Stimulated activated CD4-positive, alpha-beta T cell treated with anti-CD3 and anti-CD28 coated beads, Interleukin-1b, Interleukin-23, amount 100 ng/mL, for 1 hour (primary cell): ENCODE results near the gene ZNF292.
"Not testable (repeated sequence)": the region's sequence is repeated elsewhere in the genome, so short reads cannot be mapped to it uniquely, and the experiment has no call there.

Experiments
- DNase-seq, 2 donors: peaks; one replicate each; pipeline ENCODE4 v3.0.0-alpha.2; 2020; ENCODE audit warnings: low read depth in 2 of 2

Gene ZNF292

DNA sequence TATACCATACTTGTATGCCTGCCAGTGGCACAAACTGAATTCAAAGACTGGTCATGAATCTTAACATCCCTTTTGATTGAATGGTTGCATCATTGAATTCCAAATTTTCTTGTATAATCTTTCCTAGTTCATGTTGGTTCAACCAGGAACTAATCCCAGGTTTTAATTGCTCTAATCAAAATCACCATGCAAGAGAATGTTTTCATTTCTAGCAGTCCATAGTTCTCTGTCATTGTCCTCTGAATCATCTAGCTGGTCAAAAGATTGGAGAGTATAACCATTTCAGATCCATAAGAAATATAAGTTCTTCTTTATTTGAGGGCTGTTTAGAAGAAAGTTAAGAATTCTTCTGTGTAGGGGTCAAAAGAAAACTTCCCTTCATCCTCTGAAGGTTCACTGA lies 57.2 kb downstream of the ZNF292 start:
- DNase-seq: no peak

DNA sequence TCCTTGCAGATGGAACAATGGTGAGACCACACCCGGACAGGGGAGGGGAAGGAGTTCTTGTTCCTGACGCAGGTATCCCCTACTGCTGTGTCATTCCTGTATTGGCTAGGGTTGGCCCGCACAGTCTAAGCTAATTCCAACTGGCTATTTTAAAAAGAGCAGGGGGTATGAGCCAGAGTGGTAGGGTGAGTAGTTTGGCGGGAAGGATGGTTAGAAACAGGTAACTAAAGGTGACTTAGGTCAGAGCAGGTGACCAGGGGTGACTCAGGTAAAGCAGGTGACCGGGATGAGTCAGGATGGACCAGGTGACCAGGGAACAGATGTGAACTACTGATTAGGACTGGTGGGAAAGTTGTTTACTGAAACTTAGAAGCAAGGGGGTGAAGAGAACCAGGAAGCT lies 58.0 kb downstream of the ZNF292 start:
- no peak for DNase-seq

DNA sequence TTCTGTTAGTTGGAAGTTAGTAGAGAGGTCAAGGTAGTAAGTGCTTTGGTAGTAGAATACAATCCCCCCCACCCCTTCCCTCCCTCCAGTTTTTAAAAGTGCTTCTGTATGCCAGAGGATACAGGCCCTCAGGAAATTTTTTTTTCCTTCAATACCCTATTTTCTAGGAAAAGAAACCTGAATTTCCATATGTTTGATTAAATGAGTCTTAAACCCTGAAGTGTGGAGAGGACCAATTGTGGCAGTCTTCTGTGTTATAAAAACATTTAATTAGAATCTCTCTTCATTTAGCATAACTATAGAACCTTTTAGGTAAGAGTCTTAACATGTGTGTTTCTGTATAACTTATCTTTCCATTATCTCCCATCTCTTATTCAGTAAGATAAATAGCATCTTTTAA lies 59.5 kb downstream of the ZNF292 start:
- DNase-seq: no peak

DNA sequence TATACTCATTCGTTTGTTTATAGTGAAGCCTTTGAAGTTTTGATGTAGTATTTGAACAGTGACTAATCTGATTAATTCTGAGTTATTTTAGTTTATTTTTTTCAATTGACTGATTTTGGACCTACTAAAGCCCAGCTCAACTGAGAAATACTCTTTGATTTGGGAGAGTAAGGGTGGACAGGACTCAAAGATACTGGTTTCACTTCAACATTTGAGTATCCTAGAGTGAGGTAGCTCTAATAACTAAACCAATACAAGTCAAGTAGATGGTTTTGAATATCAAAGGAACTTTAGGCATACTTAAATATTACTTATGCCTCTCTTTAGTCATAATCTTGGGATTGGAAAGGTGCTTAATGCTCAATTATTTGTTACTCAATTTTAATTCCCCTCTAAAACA lies 65.6 kb downstream of the ZNF292 start:
- no peak for DNase-seq

DNA sequence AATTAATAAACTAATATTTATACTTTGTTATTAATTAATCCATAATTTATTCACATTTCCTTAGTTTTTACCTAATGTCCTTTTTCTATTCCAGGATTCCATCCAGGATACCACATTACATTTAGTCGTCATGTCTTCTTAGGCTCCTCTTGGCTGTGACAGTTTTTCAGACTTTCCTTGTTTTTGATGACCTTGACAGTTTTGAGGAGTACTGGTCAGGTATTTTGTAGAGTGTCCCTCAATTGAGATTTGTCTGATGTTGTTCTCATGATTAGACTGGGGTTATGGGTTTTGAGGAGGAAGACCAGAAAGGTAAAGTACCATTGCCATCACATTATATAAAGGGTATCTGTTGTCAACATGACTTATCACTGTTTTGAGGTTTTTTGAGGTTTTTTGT lies 67.3 kb downstream of the ZNF292 start:
- no peak for DNase-seq

DNA sequence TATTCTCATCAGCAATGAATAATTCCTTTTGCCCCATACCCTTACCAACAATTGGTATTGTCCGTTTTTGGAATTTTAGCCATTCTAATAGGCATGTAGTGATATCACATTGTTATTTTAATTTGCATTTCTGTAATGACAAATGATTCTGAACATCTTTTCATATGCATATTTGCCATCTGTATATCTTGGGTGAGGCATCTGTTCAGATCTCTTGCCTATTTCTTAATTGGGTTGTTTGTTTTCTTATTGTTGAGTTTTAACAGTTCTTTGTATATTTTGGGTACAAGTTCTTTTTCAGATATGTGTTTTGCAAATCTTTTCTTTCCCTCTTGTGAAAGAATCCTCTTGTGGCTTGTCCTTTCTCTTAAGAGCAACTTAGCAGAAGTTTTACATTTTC lies 69.6 kb downstream of the ZNF292 start:
- no peak for DNase-seq

DNA sequence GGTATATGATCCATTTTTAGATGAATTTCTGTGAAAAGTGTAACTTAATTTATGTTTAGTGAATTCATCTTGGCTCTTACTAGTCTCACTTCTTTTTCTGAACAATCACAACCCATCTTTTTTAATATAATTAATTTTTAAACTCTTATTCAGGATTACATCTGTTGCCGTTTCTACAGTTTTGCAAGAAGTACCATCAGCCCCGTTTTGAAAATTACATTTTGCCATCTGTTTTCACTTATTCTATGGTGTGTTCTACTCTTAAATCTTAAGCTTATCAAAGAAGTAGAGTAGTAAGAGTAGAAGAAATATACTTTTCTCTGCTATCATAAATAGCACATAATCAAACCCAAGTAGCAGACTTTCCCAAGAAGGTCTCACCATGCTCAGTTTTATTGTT lies 70.1 kb downstream of the ZNF292 start:
- no peak for DNase-seq

DNA sequence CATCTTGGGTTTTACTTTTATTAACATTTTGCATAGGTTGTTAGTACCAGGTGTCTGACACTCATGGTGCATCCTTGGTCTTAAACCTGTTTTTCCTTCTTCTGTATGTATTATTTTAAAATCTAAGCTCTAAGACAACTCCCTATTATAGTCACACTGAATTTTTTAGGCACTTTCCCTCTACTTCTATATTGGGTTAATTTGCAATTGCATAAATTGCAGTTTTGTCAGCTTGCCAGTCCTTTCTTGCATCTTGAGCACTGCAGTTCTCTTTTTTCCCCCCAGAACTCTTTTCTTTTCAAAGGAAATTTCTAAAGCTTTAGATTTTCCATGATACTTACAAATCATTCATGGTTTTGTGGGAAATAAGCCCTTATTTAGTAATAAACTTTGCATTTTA lies 70.6 kb downstream of the ZNF292 start:
- DNase-seq: no peak

DNA sequence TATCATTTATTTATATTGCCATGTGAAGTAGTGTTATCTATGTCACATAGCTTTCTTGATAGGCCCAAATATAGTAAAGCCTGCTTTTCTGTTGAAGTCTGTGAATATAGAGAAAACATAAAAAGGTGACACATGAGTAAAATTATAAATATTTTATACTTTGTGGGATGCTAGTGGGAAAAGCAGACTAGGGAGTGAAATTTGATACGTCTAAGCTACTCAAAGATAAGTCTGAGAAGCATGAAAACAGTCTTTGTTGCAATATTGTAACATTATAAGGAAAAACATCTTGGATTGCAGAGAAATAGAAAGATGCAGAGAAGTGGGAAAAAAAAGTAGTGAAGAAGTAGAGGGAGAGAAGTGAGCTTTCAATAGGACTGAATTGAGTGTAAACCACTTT lies 75.4 kb downstream of the ZNF292 start:
- no peak for DNase-seq

DNA sequence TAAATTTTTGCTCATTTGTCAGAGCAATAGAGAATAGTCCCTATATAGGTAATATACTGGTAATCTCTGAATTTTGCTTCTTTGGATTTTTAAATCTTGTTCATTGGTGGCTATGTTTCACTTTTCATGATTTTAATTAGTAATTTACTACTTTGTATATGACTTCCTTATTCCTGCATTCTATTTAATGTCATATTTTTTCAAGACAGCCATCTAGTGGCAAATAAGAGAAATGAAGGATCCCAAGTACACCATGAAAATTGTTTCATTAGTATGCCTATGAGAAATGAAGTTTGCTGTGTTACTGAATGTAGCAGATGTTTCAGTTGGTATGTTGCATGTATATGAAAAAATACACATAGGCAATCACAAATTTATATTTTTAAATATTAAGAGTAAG lies 82.4 kb downstream of the ZNF292 start:
- no peak for DNase-seq

DNA sequence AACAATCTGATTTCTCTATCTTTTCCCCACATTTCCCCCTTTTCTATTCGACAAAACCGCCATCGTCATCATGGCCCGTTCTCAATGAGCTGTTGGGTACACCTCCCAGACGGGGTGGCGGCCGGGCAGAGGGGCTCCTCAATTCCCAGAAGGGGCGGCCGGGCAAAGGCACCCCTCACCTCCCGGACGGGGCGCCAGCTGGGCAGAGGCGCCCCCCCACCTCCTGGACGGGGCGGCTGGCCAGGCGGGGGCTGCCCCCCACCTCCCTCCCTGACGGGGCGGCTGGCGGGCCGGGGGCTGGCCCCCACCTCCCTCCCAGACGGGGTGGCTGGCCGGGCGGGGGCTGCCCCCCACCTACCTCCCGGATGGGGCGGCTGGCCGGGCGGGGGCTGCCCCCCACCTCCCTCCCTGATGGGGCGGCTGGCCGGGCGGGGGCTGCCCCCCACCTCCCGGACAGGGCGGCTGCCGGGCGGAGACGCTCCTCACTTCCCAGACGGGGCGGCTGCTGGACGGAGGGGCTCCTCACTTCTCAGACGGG lies 83.8 kb downstream of the ZNF292 start:
- DNase-seq: not testable (repeated sequence)

DNA sequence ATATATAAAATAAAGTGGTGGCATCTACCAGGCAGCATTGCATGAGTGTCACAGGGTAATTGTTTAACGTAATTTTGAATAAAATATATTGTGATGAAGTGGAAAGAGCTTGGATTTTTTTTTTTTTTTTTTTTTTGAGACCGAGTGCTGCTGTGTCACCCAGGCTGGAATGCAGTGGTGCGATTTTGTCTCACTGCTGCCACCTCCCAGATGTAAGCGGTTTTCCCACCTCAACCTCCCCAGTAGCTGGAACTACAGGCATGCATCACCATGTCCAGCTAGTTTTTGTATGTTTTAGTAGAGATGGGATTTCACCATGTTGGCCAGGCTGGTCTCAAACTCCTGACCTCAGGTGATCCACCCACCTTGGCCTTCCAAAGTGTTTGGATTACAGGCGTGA lies 85.9 kb downstream of the ZNF292 start:
- no peak for DNase-seq

DNA sequence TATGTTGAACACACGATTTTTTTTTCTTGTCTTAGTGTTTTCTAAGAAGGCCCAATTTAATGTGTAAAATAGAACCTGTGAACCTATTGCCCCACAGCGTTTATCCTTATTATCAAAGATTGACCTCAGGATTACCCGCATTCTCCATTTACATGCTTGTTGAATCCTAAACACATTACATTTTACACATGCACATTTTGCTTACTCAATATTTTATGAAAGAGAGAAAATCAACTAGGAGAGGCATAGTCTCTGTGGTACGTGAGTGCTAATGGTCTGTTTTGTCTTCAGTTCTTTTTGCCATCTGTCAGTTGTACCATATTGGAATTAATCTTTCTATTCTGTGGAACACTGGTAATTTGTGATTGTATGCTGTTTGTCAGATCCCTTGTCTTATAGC lies 86.9 kb downstream of the ZNF292 start:
- DNase-seq: no peak

DNA sequence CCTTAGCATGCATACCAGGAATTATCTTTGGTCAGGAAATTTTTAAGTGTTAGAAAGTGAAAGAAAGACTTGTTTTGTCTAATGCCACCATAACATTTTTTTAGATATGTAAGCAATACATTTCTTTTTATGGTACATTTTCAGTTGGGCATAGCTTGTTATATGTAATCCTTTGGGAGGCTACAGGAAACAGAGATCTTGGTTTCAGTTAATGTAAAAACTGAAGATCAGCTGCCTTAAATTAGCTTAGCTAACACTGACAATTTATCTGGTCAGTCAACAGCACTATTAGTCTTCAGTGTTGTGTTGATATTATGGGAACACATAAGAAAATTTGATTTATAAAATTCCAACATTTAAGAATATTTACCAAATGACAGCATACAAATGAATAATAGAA lies 88.4 kb downstream of the ZNF292 start:
- no peak for DNase-seq

DNA sequence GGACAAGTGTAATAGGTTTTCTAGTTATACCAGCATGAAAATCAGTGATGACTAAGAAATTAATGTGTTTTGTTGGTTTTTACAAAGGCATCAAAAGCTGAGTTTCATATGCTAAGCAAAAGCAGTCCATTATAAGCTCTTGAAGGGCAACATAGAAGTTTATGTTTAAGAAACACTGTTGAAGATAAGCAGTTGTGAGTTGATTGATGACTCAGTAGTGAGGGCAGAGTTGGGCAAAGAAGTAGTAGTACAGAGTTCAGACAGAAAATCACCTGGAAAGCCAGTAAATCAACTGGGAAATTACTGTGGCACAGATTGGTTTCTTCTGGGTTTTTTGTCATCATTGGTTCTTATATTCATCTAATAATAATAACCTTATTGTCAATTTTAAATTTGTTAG lies 89.0 kb downstream of the ZNF292 start:
- no peak for DNase-seq

DNA sequence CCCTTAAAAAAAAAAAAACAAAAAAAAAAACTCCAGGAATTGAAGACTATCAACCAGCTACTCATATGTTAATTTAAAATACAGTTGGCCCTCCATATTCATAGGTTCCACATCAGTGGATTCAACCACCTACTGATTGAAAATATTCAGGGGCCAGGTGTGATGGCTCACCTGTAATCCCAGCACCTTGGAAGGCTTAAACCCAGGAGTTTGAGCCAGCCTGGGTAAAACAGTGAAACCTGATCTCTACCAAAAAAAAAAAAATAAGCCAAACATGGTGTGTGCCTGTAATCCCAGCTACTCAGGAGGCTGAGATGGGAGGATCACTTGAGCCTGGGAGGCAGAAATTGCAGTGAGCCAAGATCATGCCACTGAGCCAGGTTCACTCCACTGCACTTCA lies 94.7 kb downstream of the ZNF292 start:
- no peak for DNase-seq

DNA sequence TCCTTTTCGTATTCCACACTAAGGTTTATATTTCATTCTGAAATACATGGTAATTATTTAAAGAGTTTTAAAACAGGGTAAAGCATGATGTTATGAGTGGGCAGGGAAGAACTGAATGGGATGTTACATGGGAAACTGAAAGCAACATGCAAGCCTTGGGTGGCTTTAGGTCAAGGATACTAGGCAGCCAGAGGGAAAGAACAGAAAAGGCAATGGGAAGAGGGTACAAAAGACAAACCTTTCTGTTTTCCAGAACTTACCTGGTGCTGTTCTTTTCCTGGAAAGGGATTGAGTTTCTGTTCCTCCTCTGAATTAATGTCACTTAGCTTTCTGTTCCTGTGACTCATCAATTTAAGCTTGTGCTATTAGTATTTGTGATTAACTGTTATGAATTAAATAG lies 95.9 kb downstream of the ZNF292 start:
- no peak for DNase-seq

DNA sequence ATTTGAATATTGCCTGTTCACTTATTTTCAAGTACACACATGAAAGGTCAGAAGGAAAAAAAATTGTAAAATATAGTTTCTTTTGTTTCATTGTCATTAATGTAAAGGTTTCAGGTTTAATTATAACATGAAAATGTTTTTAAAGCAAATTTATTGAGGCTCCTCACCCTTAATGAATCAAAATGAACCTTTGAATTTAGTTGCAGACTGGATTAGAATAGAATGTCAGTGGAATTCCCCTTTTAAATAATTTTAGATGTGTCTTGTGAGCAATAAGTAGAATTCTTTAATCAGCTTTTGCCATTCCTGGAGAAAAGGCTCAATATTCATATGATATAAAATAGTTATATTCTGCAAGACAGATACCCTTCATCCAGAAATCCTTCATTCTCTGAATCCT lies 96.4 kb downstream of the ZNF292 start:
- no peak for DNase-seq

DNA sequence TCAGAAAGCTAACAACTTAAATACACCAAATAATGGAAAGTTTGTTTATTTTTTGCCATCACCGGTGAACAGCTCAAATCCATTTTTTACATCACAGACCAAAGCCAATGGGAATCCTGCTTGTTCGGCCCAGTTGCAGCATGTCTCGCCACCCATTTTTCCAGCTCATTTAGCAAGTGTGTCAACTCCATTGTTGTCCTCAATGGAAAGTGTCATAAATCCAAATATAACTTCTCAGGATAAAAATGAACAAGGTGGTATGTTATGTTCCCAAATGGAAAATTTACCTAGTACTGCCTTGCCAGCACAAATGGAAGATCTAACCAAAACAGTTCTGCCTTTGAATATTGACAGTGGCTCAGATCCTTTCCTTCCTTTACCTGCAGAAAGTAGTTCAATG lies 101.7 kb downstream of the ZNF292 start:
- no peak for DNase-seq

DNA sequence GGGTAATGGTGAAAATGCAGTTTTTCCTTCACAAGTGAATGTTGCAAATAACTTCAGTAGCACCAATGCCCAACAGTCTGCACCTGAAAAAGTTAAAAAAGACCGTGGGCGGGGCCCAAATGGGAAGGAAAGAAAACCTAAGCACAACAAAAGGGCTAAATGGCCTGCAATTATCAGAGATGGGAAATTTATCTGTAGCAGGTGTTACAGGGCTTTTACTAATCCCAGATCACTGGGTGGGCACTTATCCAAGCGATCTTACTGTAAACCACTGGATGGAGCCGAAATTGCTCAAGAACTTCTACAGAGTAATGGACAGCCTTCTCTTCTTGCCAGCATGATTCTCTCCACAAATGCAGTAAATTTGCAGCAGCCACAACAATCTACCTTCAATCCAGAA lies 102.2 kb downstream of the ZNF292 start:
- no peak for DNase-seq

DNA sequence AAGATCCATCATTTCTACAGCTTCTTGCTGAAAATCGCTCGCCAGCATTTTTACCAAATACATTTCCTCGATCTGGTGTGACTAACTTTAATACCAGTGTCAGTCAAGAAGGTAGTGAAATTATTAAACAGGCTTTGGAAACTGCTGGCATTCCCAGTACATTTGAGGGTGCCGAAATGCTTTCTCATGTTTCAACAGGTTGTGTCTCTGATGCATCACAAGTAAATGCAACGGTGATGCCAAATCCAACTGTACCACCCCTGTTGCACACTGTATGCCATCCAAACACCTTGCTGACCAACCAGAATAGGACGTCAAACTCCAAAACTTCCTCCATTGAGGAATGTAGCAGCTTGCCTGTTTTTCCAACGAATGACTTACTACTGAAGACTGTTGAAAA lies 102.6 kb downstream of the ZNF292 start:
- DNase-seq: no peak

DNA sequence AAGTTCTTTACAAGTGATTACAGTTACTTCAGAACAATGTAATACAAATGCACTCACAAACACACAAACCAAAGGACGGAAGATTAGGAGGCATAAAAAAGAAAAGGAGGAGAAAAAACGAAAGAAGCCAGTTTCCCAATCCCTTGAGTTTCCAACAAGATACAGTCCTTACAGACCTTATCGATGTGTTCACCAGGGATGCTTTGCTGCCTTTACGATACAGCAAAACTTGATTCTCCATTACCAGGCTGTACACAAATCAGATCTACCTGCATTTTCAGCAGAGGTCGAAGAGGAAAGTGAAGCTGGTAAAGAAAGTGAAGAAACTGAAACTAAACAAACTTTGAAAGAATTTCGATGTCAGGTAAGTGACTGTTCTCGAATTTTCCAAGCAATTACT lies 104.4 kb downstream of the ZNF292 start:
- DNase-seq: no peak

DNA sequence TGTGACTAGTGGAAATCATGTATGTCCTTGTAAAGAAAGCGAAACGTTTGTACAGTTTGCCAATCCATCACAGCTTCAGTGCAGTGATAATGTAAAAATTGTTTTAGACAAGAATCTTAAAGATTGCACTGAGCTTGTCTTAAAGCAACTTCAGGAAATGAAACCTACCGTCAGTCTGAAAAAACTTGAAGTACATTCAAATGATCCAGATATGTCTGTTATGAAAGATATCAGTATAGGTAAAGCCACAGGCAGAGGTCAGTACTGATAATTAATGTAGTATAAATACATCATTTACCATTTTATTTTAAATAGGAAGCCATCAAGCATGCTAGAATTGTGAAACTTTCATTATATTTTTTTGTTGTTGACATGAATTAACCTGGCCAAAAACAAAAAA lies 106.2 kb downstream of the ZNF292 start:
- DNase-seq: no peak

DNA sequence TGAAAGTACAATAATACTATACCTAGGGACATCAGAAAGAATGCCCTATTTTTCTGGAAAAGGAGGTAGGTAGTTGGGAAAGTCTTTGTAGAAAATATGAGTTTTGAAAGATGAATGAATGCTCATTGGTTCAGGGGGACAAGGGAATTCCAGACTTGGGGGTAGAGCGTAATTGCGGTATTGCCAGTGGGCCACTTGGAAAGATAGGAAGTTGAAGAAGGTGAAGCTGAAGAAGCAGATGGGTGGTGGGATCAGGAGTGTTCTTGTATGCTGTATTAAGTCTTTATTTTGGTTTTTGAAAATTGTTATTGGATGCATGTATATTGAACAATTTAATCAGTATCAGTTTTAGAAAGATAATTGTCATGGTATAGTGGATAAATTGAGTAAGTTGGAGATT lies 109.1 kb downstream of the ZNF292 start:
- DNase-seq: no peak
